Measurements from ENCODE around the gene PLA2G6.
"Not testable (repeated sequence)": the region's sequence is repeated elsewhere in the genome, so short reads cannot be mapped to it uniquely, and the experiment has no call there.

The PLA2G6 gene

DNA sequence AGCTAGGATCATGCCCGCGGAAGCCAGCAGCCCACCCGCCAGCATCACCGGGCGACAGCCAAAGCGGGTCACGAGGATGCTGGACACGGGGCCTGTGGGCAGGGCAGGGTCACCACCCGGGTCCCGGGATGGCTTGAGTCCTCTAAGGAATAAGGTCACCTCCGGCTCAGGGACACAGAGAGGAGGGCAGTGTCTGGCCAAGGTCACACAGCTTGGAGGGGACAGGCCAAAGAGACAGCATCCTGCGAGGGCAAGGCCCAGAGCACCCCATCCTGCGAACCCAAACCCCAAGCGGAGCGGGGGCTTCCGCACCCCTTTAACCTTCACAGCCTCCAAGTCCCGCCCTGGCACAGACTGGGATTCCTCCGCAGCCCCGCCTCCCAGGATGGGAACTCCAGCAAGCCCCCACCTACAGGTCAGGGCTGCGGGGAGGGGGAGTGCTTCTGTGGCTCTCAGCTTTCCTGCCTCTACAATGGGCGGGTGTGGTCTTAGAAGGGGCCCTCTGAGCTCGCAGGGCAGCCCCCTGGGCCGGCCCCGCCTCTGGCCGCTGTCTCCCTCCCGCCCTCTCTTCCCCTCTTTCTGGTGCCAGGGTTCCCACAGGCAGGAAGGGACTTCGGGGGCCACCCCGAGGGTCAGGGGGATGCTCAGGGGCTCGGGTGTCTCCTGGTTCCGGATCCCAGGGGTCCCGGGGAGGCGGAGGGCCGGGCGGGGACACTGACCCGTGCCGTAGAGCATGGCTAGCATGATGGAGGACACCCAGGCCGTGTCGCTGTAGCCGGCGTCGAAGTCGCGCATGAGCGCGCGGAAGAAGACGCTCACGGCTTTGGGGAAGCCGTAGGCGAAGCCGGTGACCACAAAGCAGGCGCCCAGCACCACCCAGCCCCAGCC, 99.4 kb downstream of the PLA2G6 start:
- no peak for DNase-seq

DNA sequence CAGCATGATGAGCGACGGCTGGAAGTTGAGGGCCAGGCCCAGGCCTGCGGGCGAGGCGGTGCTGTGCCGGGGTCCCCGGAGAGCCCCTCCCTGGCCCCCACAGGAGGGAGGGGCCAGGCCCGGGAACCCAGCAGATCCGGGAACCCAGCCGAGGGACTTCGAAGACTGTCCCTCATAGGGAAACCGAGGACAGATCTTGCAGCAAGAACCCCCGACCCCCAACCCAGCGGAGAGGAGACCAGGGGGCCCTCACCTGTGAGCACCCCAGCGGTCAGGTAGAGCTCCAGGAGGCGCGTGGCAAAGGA, 100.0 kb downstream of the PLA2G6 start:
- no peak for DNase-seq

DNA sequence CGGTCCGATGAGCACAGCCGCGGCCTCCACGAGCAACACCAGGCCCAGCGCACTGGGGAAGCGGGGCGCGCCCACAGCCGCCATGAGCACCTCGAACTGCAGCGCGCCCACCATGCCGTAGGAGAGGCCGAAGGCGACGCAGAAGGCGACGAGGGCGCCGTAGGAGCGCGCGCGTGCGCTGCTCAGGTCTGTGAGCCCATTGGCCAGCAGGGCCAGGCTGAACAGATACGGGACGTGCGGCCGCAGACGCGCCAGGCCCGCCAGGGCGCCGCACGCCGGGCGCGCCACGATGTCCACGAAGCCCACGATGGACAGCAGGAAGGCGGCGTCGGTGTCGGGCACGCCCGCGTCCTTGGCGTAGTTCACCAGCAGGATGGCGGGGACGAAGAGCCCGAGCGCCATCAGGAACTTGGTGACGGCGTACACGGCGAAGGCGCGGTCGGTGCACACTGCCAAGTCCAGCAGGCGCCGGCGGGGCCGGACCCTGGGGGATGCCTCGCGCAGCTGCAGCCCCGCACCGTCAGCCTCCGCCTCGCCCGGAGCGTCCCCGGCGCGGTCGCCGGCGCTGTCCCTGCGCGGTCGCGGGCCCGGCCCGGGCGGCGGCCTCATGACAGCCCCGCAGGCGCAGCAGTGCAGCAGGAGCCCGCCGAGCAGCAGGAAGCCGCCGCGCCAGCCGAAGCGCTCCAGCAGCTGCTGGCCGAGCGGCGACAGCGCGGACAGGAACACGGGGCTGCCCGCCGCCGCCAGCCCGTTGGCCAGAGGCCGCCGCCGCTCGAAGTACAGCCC, 100.6 kb downstream of the PLA2G6 start:
- no peak for DNase-seq

DNA sequence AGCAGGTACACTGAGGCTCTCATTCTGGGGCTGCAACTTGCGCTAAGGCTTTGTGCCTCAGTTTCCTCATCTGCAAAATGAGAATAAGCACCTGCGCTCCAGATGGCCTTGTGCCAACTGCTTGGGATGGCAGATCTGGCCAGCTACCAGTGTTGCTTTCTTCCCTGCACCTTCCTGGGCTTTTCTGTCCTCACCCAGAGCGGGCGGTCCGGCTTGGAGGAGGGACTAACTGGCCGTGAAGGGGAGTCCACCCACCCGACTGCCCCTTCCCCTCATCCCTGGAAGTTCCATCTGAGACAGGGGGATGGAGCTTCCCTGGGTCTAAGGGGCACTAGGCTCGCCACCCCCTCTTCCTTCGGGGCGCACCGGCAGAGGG, 101.2 kb downstream of the PLA2G6 start:
- no peak for DNase-seq

DNA sequence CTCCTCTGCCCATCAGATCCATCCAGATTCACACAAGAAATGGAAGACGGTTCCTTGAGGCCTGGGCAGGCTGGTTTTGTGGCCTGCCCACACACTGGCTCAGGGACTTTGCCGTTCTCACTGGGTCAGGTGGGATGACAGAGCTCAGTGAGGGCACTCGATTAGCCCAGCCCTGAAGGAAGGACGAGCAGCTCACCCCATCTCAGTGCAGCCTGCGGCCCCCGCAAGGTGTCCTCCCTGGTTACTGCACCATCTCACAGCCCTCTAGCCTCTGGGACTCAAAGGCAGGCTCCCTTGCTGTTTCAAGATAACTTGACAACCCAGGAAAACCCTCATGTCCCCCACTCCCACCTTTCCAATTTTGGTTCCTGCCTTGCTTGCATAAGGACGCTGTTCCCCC, 101.8 kb downstream of the PLA2G6 start:
- no peak for DNase-seq

DNA sequence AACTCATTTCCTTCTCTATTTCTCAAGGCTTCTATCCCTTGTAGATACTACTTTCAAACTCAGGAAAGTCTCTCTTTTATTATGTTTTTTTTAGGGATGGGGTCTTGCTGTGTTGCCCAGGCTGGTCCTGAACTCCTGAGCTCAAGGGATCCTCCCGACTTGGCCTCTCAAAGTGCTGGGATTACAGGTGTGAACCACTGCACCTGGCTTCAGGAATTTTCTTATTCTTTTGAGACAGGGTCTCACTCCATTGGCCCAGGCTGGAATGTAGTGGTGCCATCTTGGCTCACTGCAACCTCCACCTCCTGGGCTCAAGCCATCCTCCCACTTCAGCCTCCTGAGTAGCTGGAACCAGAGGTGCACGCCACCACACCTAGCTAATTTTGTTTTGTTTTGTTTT, 102.4 kb downstream of the PLA2G6 start:
- DNase-seq: not testable (repeated sequence)

DNA sequence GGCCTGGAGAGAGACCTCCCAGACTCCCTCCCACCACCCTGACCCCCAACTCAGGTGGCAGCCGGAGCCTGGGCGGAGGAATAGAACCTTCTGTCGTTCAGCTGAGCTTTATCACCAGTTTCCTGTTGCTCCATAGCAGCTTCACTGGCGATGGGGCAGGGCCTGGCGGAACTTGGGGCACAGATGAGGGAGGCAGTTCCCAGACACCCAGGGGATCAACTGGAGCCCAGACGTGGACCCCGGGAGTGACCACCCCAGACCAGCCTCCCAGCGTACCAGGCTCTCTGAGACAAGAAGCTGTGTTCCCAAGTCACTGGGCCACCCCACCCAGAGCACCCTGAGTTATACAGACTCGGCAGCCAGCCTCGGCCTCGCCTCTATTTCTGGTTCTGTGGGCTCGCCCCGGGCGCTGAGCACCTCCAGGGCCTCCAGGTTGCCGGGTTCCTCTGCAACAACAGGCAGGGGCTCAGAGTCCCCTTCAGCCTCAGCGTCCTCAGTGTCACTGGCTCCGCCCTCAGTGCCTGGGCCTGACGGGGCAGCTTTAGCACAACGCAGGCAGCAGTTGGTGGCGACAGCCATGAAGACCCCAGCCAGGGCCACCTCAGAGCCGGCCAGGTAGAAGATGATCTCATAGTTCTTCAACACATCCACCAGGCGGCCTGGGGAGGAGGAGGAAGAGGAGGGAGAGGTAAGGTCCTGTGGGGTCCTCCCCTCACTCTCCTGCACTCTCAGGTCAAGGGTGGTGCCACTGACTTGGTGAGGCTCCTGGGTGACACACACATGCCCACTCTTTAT, 103.4 kb downstream of the PLA2G6 start:
- DNase-seq: no peak

DNA sequence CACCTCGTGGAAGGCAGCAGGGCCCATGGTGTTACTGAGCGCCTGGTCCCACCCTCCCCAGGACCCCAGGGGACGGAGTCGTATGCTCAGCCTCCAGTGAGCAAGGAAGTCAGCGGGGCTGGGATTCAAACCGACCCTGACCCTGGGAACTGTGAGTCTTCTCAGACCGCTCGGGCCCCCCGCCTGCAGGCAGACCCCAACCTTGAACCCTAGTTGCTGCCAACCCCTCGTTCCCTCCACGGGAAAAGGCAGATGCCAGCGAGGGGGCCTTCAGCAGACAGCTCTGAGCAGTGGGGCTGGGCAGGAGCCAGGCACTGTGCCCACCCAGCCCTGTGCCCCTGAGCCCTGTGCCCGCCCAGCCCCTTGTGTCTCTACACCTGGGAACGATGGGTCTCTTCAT, 104.0 kb downstream of the PLA2G6 start:
- no peak for DNase-seq

DNA sequence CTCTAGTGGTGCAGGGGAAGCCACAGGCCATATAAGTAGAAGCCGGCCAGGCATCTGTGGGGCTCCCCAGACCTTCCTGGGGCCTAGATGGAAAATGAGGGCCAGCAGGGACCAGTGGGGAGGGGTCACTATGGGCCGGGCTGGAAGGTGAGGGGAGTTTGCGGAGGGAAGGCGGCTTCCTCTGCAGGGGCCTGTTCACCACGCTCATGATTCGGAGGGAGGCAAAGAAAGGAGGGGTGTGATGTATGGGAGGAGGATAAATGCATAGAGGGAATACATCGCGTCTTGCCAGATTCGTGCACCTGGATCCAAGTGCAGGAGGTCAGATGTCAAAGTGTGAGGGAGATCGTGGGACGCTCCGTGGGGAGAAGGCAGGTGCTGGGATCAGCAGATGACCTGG, 104.5 kb downstream of the PLA2G6 start:
- no peak for DNase-seq

DNA sequence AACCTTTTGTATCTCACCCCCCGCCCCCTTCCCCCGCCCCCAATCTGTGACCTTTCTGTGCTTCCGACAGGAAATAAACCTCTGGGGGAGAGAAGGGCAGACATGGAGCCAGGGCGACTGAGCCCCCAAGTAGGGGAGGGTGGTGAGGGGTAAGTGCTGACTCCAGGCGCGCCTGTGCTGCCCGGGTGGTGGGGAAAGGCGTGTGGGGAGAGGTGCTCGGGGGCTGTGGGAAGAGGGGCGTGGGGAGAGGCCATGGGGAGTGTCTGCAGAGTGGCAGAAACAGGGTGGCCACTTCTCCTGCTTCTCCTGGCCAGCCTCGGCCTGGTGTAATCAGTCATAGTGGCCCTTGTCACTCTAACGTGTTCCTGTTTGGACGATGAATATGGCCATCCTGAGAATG, 105.7 kb downstream of the PLA2G6 start:
- DNase-seq: no peak

DNA sequence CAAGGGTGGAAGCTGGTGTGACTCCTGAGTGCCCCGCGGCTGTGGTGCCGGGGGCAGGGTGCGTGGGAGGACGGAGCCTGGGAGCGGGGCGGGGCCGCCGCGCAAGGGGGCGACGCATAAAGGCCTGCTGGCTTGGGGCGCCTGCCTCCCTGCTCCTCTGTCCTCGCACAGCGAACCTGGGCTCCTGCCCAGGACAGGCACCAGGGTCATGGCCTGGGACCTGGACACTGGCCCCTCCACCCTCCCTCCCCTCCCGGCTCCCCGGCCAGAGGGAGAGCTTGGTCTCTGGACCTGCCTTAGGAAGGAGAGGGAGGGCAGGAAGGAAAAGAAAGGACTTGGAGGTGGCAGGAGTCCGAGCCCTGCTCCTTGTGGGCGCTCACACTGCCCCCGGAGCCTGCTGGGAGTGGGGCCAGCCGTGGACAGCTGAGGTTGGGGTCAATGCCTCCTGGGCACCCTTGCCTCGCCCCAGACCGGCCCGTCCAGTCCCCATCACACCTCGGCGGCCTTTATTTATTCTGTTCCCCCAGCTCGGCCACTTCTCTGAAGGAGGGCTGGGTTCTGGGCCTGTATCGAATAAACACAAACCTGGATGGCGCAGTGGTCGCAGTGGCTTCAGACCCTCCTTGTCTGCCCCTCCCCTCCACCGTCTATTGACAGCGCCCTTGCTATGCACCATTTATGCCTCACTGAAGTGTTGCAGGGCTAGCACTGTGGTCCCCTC, 106.4 kb downstream of the PLA2G6 start:
- DNase-seq: no peak

DNA sequence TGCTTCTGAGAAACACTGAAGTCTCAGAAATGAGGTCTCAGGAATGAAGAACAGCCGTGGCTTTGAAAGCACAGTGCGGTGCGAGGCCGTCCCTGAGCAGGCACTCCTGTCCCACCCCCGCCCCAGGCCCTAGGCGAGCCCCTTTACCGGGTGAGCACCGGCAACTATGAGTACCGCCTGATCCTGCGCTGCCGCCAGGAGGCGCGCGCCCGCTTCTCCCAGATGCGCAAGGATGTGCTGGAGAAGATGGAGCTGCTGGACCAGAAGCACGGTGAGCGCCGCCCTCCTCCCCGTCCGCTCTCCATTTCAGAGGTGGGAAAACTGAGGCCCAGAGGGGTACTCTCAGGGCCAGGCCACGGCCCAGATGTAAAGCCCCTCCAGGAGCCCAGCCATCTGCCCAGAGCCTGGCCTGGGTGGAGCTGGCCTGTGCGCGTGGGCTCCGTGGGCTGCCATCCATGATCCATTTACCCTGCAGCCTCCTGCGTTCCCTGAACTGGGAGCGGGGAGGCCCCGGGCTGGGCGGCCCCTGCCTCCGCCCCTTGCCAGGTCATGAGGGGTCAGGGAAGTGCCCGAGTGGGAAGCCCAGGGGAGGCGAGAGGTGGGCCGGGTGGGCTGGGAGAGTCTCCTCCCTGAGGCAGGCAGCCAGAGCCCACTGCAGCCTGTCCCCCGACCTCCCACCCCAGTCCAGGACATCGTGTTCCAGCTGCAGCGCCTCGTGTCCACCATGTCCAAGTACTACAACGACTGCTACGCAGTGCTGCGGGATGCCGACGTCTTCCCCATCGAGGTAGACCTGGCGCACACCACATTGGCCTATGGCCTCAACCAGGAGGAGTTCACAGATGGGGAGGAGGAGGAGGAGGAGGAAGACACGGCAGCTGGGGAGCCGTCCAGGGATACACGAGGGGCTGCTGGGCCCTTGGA, 107.2 kb downstream of the PLA2G6 start:
- no peak for DNase-seq

DNA sequence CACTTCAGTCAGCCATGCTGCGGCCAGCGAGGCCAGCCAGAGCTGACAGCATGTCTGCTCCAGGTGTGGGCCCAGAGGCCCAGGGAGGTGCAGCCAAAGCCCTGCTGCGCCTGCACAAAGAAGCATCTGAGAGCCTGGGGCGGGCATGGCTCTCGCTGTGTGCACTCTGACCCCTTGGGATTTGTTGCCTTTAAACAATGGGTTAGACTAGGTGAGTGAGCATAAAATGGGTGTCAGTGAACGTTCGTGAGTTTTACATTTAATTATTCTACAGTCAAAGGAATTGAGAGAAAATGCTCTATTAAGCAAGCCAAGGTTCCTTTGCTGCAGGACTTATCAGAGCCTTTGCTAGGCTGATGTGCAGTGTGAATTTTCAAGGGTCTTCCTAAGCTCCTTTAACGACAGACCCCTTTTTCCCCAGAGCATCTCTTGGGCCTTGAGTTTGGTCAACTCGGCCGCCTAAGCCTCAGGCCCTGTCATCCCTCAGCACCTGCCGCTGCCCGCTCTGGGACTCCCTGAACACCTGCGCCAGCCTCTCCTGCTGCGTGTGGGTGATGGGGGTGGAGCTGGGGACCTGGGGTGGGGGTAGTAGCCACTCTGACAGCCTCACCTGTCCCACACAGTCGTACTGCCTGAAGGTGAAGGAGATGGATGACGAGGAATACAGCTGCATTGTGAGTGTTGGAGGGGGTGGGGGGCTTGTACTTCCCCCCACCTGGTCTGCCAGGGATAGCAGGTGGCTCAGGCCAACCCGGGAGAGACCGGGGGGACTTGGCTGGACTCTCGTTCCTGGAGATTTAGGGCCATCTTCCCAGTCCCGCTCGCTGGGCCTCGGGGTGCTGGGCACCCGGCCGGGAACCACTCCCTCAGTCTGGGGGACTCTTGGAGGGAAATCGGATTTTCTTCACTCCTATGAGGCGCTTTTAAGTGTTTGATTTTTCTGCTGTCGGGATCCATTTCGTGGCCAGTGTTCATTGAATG, 108.2 kb downstream of the PLA2G6 start:
- no peak for DNase-seq

DNA sequence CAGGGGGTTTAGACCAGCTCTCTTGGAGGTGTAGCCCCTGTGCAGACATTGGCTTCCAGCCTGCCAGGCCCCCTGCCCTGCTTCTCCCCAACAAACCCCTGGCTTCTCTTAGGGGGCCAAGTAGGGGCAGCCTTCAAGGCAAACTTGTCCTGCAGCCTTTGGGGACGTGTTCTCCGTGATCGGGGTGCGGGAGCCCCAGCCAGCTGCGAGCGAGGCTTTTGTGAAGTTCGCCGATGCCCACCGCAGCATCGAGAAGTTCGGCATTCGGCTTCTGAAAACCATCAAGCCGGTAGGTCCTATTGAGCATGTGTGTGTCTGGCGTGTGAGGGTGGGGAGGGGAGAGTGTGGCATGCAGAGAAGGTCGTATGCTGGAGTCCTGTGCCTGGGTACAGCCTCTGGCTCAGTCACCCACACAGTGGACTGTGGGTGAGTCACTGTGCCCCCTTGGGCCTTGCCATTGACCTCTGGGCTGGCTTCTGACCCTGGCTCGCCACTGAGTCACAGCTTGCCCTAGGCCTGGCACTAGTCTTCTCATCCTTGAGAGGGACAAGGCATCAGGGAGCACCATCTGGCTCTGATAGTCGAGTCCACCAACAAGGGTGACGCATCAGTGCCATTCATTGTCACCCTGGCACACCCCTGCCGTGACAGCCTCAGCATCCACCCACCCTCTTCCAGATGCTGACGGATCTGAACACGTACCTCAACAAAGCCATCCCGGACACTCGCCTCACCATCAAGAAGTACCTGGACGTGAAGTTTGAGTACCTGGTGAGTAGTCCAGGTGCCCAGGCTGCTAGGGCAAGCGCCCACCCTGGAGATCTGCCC, 109.1 kb downstream of the PLA2G6 start:
- DNase-seq: no peak

DNA sequence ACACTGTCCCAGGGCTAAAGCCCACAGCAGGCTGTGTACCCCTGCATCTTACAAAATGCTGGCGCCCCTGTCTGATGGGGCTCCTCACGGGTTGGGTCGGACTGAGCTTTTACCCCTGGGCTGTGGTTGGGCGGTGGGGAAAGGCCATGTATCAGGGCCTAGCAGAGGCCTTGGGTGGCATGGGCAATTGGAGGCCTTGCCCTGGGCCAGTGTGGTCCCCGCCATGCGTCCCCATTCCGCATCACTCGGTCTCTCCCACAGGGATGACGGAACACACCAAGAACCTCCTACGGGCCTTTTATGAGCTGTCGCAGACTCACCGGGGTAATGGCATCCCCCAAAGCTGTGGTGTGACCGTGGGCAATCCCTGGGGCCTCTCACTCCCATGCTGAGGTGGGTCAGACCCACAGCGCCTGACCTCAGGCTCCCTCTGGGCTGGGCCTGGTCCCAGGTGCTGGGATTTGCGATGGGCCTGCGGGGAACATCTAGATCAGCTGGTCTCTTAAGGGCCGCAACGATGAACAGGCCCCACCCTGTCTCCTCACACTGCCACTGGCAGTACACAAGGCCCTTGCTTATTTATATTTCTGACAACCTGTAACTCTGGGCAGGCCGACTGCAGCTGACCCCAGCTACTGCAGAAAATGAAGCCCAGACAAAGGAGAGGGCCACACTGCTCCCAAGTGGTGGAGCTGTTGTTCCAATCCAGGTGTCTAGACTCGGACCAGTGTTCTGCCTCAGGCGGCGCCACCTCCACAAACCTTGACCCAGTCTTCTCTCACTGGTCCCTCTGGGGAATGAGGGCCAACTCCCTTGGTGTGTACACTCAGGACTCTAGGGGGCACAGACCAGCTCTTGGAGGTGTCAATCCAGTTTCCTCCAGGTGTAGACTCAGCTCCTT, 110.0 kb downstream of the PLA2G6 start:
- no peak for DNase-seq

DNA sequence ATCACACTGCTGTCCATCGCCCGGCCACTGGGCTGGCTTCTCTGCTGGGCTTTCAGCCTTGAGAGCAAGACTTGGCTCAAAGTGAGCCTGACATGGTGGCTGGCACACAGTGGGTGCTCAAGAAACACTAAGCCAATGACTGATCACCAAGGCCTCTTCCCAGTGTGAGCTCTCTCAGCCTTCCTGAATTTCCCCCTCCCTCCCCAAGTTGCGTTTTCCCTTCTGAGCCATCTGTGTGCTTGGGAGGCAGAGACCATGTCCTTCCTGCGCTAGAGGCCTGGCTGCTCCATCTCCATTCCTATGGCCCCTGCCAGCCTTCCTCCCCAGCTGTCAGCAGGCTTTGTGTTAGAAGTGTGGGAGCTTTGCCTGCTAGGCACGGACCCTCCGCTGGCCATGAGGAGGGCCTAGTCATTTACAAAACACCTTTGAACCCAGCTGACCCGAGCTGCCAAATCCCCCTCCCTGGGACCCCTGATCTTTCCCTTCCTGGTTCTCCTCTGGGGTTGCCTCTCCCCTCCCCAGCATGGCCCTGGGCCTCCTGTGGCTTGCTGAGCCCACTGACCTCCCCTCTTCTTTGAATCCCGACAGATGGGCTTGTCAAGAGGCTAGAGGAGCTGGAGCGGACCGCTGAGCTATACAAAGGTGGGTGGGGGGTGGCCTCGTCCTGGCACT, 111.2 kb downstream of the PLA2G6 start:
- DNase-seq: no peak

DNA sequence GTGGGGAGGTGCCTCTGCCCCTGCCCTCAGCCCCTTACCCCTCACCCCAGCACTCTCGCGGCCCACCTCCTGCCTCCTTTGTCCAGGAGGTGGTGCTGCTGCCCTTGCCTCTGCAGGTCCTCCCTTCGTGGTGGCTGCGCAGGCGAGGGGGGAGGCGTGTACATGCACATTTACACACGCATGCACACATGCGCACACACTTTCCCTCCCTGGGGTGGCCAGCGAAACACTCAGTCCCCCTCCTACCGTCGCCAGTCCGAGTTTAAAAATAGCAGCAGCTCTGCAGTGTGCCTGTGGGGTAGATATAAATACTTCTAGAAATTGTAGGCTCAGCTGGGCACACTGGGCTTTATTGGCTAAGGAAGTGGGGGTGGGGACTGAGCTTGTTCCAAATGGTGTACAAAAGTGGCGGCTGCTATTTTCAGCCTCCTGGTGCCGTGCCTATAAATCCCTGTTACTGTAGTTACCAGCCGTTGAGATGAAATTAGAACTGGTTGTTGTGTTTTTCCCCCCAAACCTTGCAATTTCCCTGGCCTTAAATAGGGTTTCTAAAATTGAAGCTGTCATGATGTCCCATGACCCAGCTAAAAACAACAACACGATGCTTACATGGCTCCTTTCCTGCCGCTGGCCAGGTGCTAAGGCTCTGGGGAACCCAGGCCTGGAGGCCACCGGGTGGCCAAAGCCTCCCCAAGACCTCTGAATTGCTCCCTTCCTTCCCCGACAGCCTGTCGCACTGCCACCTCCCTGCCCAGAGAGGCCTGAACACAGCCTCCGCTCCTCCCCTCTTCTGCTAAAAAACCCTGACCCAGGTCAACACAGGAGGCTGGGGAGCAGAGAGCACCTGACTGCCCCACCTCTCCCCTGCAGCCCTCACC, 112.0 kb downstream of the PLA2G6 start:
- DNase-seq: no peak

Measured in SW 1271 (cell line).